B cell (primary cell): Measurements from ENCODE around the gene ERBB2. TPM values are rescaled to one million over a fixed set of nuclear protein-coding genes. Genes with fewer than 3 reads are reported as not detected.

Source experiments
- ATAC-seq: fragments of 200-7000 bp; cut with Tn5 transposase; one replicate; pipeline ENCODE4 v1.10.0; 2021; ENCODE audit warnings: low read depth, mild to moderate bottlenecking, moderate number of reproducible peaks, moderate library complexity
- CTCF ChIA-PET: fragments of 350-600 bp; sonication (Branson Sonifier 250); formaldehyde crosslinking; loops from one replicate; lab custom pipeline; 2021; ENCODE audit warnings: antibody characterized with exemption, inconsistent platforms; lab: Charles Lee
- POLR2A ChIA-PET: fragments of 350-600 bp; sonication (Branson Sonifier 250); formaldehyde crosslinking; loops from one replicate; lab custom pipeline; 2021; ENCODE audit warnings: antibody characterized with exemption; lab: Charles Lee
- DNase-seq: peaks from one replicate; pipeline ENCODE4 v3.0.0; 2013
- H2AFZ ChIP-seq: 2 replicates; pipeline ENCODE4 v1.6.1; 2012; ENCODE audit warnings: mild to moderate bottlenecking, low read depth, low read length; ENCODE audit not compliant: insufficient read depth, poor library complexity, severe bottlenecking
- H3K27ac ChIP-seq, 2 donors: 1 replicate in 1 of 2; 2 replicates in 1 of 2; pipeline ENCODE4 v1.5.1; 2012 to 2013; ENCODE audit warnings: low read length in 2 of 2, mild to moderate bottlenecking in 2 of 2, moderate library complexity in 1 of 2
- H3K27me3 ChIP-seq, 4 experiments: fragments of 200-600 bp in 1 of 4; sonication (generic) in 1 of 4; replicated peaks in 1 of 4; 1 replicate in 2 of 4; 2 replicates in 2 of 4; pipeline versions ENCODE4 v1.6.1 to v1.7.0; 2013 to 2016; ENCODE audit warnings: low read length in 3 of 4, mild to moderate bottlenecking in 2 of 4, mixed read lengths in 1 of 4, moderate library complexity in 1 of 4; ENCODE audit not compliant: insufficient read depth in 4 of 4, control insufficient read depth in 3 of 4; ENCODE audit errors: control extremely low read depth in 1 of 4
- H3K36me3 ChIP-seq, 2 experiments: replicated peaks in 1 of 2; 1 replicate in 1 of 2; 2 replicates in 1 of 2; pipeline versions ENCODE4 v1.6.1 to v1.7.1; 2013; ENCODE audit warnings: low read length in 1 of 2; ENCODE audit not compliant: insufficient read depth in 2 of 2, control insufficient read depth in 1 of 2; ENCODE audit errors: control extremely low read depth in 1 of 2, extremely low read depth in 1 of 2
- H3K4me1 ChIP-seq, 2 donors: fragments of 200-600 bp in 1 of 2; sonication (generic) in 1 of 2; 1 replicate in 1 of 2; 2 replicates in 1 of 2; pipeline versions ENCODE4 v1.5.1 to v1.6.1; 2013 to 2017; ENCODE audit warnings: low read length in 2 of 2; ENCODE audit not compliant: control insufficient read depth in 2 of 2, insufficient read depth in 2 of 2
- H3K4me2 ChIP-seq: replicated peaks from 2 replicates; pipeline ENCODE3; 2012; ENCODE audit warnings: mild to moderate bottlenecking, low read depth, low read length; ENCODE audit not compliant: poor library complexity, severe bottlenecking
- H3K4me3 ChIP-seq, 5 experiments: fragments of 200-600 bp in 1 of 5; sonication (generic) in 1 of 5; 1 replicate in 3 of 5; 2 replicates in 2 of 5; pipeline versions ENCODE4 v1.5.1 to v1.7.0; 2011 to 2016; ENCODE audit warnings: low read length in 4 of 5, mild to moderate bottlenecking in 4 of 5, low read depth in 2 of 5, control low read depth in 1 of 5, moderate library complexity in 1 of 5; ENCODE audit not compliant: insufficient read depth in 1 of 5; ENCODE audit errors: control extremely low read depth in 1 of 5, extremely low read depth in 1 of 5
- H3K79me2 ChIP-seq: fragments of 200-600 bp; sonication (generic); one replicate; pipeline ENCODE4 v1.6.0; 2016; ENCODE audit warnings: low read length; ENCODE audit not compliant: control insufficient read depth, insufficient read depth
- H3K9ac ChIP-seq: fragments of 200-600 bp; sonication (generic); 2 replicates; pipeline ENCODE4 v1.6.1; 2017; ENCODE audit warnings: mild to moderate bottlenecking, low read length, moderate library complexity
- H3K9me3 ChIP-seq, 3 donors: one replicate each; pipeline versions ENCODE4 v1.6.1 to v1.7.1; 2013; ENCODE audit warnings: low read length in 2 of 3; ENCODE audit not compliant: control insufficient read depth in 2 of 3, insufficient read depth in 1 of 3; ENCODE audit errors: control extremely low read depth in 1 of 3
- H4K20me1 ChIP-seq: 2 replicates; pipeline ENCODE4 v1.6.0; 2012; ENCODE audit warnings: mild to moderate bottlenecking, low read length; ENCODE audit not compliant: insufficient read depth, control insufficient read depth, poor library complexity, severe bottlenecking
- H3K27ac Mint-ChIP-seq: one replicate; pipeline ENCODE4 v1.8.0; 2021; ENCODE audit warnings: mixed read lengths
- H3K27me3 Mint-ChIP-seq: one replicate; pipeline ENCODE4 v1.8.0; 2021; ENCODE audit warnings: mixed read lengths
- H3K4me1 Mint-ChIP-seq: one replicate; pipeline ENCODE4 v1.8.0; 2021; ENCODE audit warnings: mixed read lengths
- H3K4me3 Mint-ChIP-seq: one replicate; pipeline ENCODE4 v1.8.0; 2021; ENCODE audit warnings: mixed read lengths
- H3K9me3 Mint-ChIP-seq: one replicate; pipeline ENCODE4 v1.8.0; 2022; ENCODE audit warnings: mixed read lengths; ENCODE audit not compliant: insufficient read depth
- CTCF ChIP-seq: fragments of 200-600 bp; IDR thresholded peaks from one replicate; pipeline ENCODE4 v1.8.0; 2022; ENCODE audit warnings: antibody characterized with exemption, mild to moderate bottlenecking
- EZH2 ChIP-seq: IDR thresholded peaks from 2 replicates; pipeline ENCODE4 v1.6.1; 2012; ENCODE audit warnings: borderline replicate concordance, low read depth, mild to moderate bottlenecking, moderate library complexity, low read length; ENCODE audit not compliant: insufficient read depth, poor library complexity, severe bottlenecking
- WGBS: methylation state at CpG from one replicate; pipeline ENCODE4 v1.1.5; 2013; ENCODE audit warnings: missing lambda C conversion rate; ENCODE audit not compliant: insufficient coverage; 5-methylcytosine and 5-hydroxymethylcytosine counted together
- intact Hi-C: fragments of 100-400 bp; cut with micrococcal nuclease; formaldehyde crosslinking; loops from one replicate; pipeline ENCODE4 v1.10.0; 2022
- polyA plus RNA-seq: library from polyadenylated mRNA; depleted of rRNA; stranded (reverse); fragments of >200 nt; gene quantifications from 2 replicates; pipeline ENCODE4 v1.2.3, GENCODE V29; 2012
- total RNA-seq, 2 donors: library from RNA; stranded (reverse); fragments of 120-200 nt in 1 of 2; gene quantifications; 1 replicate in 1 of 2; 2 replicates in 1 of 2; pipeline versions ENCODE4 v1.2.3 to v1.2.4, GENCODE V29; 2013 to 2022

Gene ERBB2
- total and polyA plus RNA-seq, 2 donors (not counting 1 experiment from before 2014, with no cell fraction given), result 3.2 to 8.4 TPM

GRCh38 chr17:39739885-39740356 lies 40.1 kb downstream of the ERBB2 start:
- peaks cover 0 to 34% (median 12%) of the 10 kb centered on the region in 4 experiments for H3K27me3 ChIP-seq
- H3K27ac Mint-ChIP-seq, result no peak overlapping the region

More at GRCh38 chr17:39739885-39740356, 40.1 kb downstream of the ERBB2 start:
- Histone ChIP-seq H3K9me3 (peaks cover 0 to 7% (median 0%) of the 10 kb centered on the region in 3 donors), H3K27ac (no peak overlapping the region), H3K36me3 (no peaks in the 10 kb centered on the region), H3K79me2 (peaks cover 2% of the 10 kb centered on the region), H3K9ac (peak overlapping the region; percentile 42), H3K4me3 (peak overlapping the region in 2 of 5 experiments; percentile 20 to 38), H3K4me1 (peaks cover 32 to 35% of the 10 kb centered on the region in 2 donors), H4K20me1 (no peaks in the 10 kb centered on the region), H3K4me2 (peak overlapping the region; percentile 82), H2AFZ (peak overlapping the region; percentile 64)
- Mint-ChIP-seq H3K27me3 (peaks cover 30% of the 10 kb centered on the region), H3K4me3 (peak overlapping the region; percentile 57), H3K4me1 (peaks cover 33% of the 10 kb centered on the region), H3K9me3 (no peaks in the 10 kb centered on the region)
- 58% methylated on average over 5 of the region's 9 CpGs for WGBS
- CTCF ChIA-PET, result no interaction called here
- ATAC-seq (no peak), DNase-seq (no peak)
- POLR2A ChIA-PET, result interaction anchor here (0.9 kb wide), 1 partner anchor 120 kb away, joined by 3 read pairs; no protein-coding TSS in a partner anchor
- intact Hi-C loops, result no loop called here
- TF ChIP-seq EZH2 (no peak), CTCF (no peak)
